GM12878 (cell line): ENCODE results near the gene HIC1.

ENCODE experiments used
- CHD4 ChIP-seq: fragments of 200-600 bp; sonication (generic); IDR thresholded peaks from 2 replicates; pipeline ENCODE4 v1.6.1; 2016; ENCODE audit warnings: mild to moderate bottlenecking
- EGR1 ChIP-seq, 2 experiments: IDR thresholded peaks; 1 replicate in 1 of 2; 2 replicates in 1 of 2; pipeline ENCODE4 v1.6.1; 2011 to 2012; ENCODE audit warnings: low read depth in 2 of 2, low read length in 2 of 2, borderline replicate concordance in 1 of 2, mild to moderate bottlenecking in 1 of 2, moderate library complexity in 1 of 2
- POU2F2 ChIP-seq: IDR thresholded peaks from 3 replicates; pipeline ENCODE4 v1.6.1; 2011; ENCODE audit warnings: low read depth, mild to moderate bottlenecking, low read length, borderline replicate concordance
- TF ChIP-seq, protein P1 (sequence below), 3 experiments: IDR thresholded peaks in 2 of 3; conservative IDR thresholded peaks in 1 of 3; 2 replicates each; pipeline ENCODE4 v1.5.1; 2011; ENCODE audit warnings: low read depth in 3 of 3, low read length in 3 of 3, mild to moderate bottlenecking in 3 of 3, control low read depth in 2 of 3, moderate library complexity in 2 of 3, inconsistent platforms in 1 of 3, mixed read lengths in 1 of 3; ENCODE audit not compliant: control insufficient read depth in 2 of 3, insufficient read depth in 1 of 3; ENCODE audit errors: extremely low read depth in 1 of 3

DNA sequence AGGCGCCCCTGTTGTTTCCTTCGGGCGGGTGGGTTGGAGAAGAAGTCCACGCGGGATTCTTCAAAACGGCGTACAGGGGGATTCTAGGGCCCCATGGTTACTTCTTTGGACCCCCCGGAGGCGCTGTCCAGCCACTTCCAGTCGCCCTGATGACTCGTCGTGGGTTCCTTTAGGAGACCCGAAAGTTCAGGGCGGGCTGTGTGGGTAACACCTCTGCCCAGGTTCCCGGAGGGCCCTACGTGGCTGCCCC is 716 bp upstream of the HIC1 start:
- no peak for TF ChIP-seq CHD4
- TF ChIP-seq, protein P1, sequence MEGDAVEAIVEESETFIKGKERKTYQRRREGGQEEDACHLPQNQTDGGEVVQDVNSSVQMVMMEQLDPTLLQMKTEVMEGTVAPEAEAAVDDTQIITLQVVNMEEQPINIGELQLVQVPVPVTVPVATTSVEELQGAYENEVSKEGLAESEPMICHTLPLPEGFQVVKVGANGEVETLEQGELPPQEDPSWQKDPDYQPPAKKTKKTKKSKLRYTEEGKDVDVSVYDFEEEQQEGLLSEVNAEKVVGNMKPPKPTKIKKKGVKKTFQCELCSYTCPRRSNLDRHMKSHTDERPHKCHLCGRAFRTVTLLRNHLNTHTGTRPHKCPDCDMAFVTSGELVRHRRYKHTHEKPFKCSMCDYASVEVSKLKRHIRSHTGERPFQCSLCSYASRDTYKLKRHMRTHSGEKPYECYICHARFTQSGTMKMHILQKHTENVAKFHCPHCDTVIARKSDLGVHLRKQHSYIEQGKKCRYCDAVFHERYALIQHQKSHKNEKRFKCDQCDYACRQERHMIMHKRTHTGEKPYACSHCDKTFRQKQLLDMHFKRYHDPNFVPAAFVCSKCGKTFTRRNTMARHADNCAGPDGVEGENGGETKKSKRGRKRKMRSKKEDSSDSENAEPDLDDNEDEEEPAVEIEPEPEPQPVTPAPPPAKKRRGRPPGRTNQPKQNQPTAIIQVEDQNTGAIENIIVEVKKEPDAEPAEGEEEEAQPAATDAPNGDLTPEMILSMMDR (IDR thresholded peaks at IDR 0.05 in 2 of 3, conservative IDR thresholded peaks at IDR 0.05 in 1 of 3; ENCODE audit: control insufficient read depth in 2 of 3, extremely low read depth in 1 of 3, insufficient read depth in 1 of 3, low read depth in 3 of 3, low read length in 3 of 3): no peak
- no peak for TF ChIP-seq EGR1 (IDR thresholded peaks at IDR 0.05; ENCODE audit: borderline replicate concordance in 1 of 2, low read depth in 2 of 2, low read length in 2 of 2)
- no peak for TF ChIP-seq POU2F2
